Testis (tissue), 2 donors: ENCODE data around the gene ATG5.

Experiments used
- POLR2A ChIP-seq: fragments of 450-650 bp; IDR thresholded peaks from one replicate; pipeline ENCODE4 v1.6.1; 2017; ENCODE audit warnings: antibody characterized with exemption, mild to moderate bottlenecking, moderate library complexity
- TF ChIP-seq, protein P1 (sequence below), 3 experiments: fragments of 450-650 bp in 2 of 3; fragments of 200-600 bp in 1 of 3; sonication (generic) in 1 of 3; IDR thresholded peaks; one replicate each; pipeline ENCODE4 v1.5.1; 2016 to 2019; ENCODE audit warnings: antibody characterized with exemption in 3 of 3, mild to moderate bottlenecking in 2 of 3, moderate library complexity in 1 of 3

GRCh38 chr6:106134906-106135634, 190.5 kb downstream of the ATG5 start:
- TF ChIP-seq, protein P1, sequence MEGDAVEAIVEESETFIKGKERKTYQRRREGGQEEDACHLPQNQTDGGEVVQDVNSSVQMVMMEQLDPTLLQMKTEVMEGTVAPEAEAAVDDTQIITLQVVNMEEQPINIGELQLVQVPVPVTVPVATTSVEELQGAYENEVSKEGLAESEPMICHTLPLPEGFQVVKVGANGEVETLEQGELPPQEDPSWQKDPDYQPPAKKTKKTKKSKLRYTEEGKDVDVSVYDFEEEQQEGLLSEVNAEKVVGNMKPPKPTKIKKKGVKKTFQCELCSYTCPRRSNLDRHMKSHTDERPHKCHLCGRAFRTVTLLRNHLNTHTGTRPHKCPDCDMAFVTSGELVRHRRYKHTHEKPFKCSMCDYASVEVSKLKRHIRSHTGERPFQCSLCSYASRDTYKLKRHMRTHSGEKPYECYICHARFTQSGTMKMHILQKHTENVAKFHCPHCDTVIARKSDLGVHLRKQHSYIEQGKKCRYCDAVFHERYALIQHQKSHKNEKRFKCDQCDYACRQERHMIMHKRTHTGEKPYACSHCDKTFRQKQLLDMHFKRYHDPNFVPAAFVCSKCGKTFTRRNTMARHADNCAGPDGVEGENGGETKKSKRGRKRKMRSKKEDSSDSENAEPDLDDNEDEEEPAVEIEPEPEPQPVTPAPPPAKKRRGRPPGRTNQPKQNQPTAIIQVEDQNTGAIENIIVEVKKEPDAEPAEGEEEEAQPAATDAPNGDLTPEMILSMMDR (IDR thresholded peaks at IDR 0.05), result no peak
- no peak for TF ChIP-seq POLR2A
